Measurements from ENCODE around the gene CST9. TPM values are rescaled to one million over a fixed set of nuclear protein-coding genes. Genes with fewer than 3 reads are reported as not detected.

Gene CST9
- total and polyA plus RNA-seq, 2 of the 8 experiments (the other 6 are each of a cell fraction or from before 2014, with no cell fraction given), result 0.05 to 0.19 TPM

- TF ChIP-seq TEAD4 (IDR thresholded peaks at IDR 0.05; ENCODE audit: low read depth, low read length) (no peak), RXRA (IDR thresholded peaks at IDR 0.05; ENCODE audit: insufficient read depth, low read depth, low read length) (no peak), CHD7 (IDR thresholded peaks at IDR 0.05; ENCODE audit: insufficient replicate concordance, low read length) (no peak)
These were observed 30.7 kb downstream of the CST9 start (continued) for GRCh38 chr20:23574977-23575376.
